ENCODE data around the gene GPX3.

DNA sequence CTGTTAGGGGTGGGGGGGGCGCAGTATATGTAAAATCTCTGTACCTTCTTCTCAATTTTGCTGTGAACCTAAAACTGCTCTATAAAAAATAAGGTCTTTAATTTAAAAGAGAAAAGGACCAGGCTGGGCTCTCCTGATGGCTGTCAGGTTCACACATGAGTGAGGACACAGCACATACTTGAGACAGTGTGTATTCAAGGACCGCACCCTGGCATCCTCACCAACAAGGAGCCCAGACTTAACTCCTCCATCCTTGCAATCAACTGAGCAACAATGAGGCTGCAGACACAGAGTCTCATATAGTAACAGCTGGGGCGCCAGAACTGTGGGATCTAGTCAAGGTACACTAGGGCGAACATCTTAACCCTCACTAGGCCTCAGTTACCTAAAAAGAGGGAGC is 50.6 kb downstream of the GPX3 start:
- TF ChIP-seq, protein P1, sequence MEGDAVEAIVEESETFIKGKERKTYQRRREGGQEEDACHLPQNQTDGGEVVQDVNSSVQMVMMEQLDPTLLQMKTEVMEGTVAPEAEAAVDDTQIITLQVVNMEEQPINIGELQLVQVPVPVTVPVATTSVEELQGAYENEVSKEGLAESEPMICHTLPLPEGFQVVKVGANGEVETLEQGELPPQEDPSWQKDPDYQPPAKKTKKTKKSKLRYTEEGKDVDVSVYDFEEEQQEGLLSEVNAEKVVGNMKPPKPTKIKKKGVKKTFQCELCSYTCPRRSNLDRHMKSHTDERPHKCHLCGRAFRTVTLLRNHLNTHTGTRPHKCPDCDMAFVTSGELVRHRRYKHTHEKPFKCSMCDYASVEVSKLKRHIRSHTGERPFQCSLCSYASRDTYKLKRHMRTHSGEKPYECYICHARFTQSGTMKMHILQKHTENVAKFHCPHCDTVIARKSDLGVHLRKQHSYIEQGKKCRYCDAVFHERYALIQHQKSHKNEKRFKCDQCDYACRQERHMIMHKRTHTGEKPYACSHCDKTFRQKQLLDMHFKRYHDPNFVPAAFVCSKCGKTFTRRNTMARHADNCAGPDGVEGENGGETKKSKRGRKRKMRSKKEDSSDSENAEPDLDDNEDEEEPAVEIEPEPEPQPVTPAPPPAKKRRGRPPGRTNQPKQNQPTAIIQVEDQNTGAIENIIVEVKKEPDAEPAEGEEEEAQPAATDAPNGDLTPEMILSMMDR (IDR thresholded peaks at IDR 0.05), result no peak
- no peak for TF ChIP-seq POLR2A (IDR thresholded peaks at IDR 0.05)

Measured in stomach (tissue), 4 donors.